ENCODE measurements around the gene FGD6. TPM values are rescaled to one million over a fixed set of nuclear protein-coding genes. Genes with fewer than 3 reads are reported as not detected.

FGD6 gene
- total RNA-seq, 1 donor from 2014 or later = 13.2 TPM

DNA sequence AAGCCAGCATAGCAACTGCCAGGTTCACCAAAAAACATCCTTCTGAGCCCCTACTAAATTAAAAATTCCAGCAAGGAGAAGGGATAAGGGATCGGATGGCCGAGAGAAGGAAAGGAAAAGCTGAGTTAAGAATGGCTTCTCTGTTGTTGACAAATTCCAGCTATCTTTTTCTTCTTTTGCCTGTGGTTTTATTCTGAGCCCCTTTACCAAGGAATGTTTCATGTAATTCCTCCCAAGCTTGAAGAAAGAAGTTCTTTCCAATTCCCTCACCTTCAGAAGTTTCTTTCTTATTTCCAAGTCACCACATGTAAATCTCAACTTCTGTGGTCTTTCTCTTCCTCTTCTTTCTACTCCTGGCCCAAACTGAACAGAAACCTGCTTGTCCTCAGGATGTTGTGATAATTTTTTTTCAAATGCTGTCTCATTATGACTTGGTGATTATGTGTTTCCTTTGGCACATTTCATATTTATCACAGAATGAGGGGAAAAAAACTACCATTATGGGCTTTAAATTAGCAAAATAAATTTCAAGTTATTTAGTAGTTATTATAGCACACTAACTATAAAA lies 40.0 kb downstream of the FGD6 start:
- H3K27me3 ChIP-seq (ENCODE audit: control insufficient read depth, insufficient read depth, low read length) = no peaks in the 10 kb centered on the region

DNA sequence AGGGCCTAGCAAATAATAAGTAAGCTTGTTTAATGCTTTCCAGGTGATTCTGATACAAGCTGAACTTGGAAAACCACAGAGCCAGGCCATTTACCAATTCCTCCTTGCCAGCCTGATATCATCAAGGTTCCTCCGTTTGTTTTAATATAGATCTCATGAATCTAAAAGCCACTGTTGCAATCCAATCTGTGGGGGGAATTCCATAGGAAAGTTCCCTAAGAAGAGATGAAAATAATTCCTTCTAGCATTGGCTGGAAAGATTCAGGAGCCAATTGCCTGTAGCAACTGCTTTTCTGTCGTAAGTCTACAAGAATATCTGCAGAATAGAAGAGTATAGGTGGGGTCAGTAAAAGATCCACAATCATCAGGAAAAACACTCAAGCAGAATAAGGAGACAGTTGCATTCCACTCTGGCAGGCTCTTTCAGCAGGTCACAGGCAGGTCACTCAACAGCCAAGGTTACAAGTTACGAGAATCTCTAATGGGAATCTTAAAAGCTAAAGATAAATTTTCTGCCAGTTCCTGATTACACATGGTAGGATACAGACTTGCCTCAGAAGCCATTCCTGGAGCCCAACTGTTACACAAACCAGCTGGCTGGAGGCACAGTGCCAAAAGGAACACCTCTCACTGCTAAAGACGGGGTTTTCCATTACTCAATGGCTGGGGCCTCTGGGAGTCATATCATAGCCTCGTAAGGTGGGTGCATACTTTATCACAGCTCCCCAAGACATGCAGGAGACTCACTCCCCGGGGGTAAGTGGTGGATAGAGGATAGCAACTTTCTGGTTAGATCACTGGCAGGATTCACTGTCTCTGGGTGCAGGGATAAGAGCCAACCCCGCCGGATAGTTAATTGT lies 43.6 kb downstream of the FGD6 start:
- peak; percentile 92 for DNase-seq (ENCODE audit: low read depth)
- H3K27me3 ChIP-seq (ENCODE audit: control insufficient read depth, insufficient read depth, low read length) = no peaks in the 10 kb centered on the region
- TF ChIP-seq, protein P1, sequence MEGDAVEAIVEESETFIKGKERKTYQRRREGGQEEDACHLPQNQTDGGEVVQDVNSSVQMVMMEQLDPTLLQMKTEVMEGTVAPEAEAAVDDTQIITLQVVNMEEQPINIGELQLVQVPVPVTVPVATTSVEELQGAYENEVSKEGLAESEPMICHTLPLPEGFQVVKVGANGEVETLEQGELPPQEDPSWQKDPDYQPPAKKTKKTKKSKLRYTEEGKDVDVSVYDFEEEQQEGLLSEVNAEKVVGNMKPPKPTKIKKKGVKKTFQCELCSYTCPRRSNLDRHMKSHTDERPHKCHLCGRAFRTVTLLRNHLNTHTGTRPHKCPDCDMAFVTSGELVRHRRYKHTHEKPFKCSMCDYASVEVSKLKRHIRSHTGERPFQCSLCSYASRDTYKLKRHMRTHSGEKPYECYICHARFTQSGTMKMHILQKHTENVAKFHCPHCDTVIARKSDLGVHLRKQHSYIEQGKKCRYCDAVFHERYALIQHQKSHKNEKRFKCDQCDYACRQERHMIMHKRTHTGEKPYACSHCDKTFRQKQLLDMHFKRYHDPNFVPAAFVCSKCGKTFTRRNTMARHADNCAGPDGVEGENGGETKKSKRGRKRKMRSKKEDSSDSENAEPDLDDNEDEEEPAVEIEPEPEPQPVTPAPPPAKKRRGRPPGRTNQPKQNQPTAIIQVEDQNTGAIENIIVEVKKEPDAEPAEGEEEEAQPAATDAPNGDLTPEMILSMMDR (IDR thresholded peaks at IDR 0.05; ENCODE audit: insufficient read depth, low read length, severe bottlenecking) = no peak
- no peak overlapping the region for H3K4me3 ChIP-seq (ENCODE audit: low read depth, low read length)
- peaks cover 3% of the 10 kb centered on the region for H3K36me3 ChIP-seq (ENCODE audit: control insufficient read depth, insufficient read depth, low read length)
- no peak for FAIRE-seq

More for the DNA sequence above, 40.0 kb downstream of the FGD6 start:
- Histone ChIP-seq H3K4me3 (ENCODE audit: low read depth, low read length) (no peak overlapping the region), H3K36me3 (ENCODE audit: control insufficient read depth, insufficient read depth, low read length) (peaks cover 1% of the 10 kb centered on the region)
- FAIRE-seq (no peak), DNase-seq (ENCODE audit: low read depth) (no peak)
- TF ChIP-seq, protein P1 (IDR thresholded peaks at IDR 0.05; ENCODE audit: insufficient read depth, low read length, severe bottlenecking) = no peak

DNA sequence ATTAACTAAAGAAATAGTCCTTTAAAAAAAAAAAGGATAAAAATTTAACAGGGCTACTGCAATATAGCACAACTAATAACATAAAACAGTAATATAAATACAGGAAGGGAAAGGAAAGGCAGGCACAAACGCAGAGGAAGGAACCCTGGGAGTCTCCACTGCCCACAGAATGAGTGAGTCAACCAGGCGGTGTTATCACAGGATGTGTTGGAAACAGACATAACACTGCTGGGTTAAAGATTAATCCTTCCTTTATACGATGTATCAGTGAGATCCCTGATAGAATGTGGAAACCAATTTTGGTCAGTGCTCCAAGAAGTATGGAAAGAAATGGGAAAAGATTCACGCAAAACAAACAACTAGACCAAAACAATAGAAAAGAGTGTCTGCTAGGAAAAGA lies 47.9 kb downstream of the FGD6 start:
- Histone ChIP-seq H3K27me3 (ENCODE audit: control insufficient read depth, insufficient read depth, low read length) (no peaks in the 10 kb centered on the region), H3K4me3 (ENCODE audit: low read depth, low read length) (no peak overlapping the region), H3K36me3 (ENCODE audit: control insufficient read depth, insufficient read depth, low read length) (peaks cover 3% of the 10 kb centered on the region)
- FAIRE-seq (no peak), DNase-seq (ENCODE audit: low read depth) (peak; percentile 82)
- TF ChIP-seq, protein P1 (IDR thresholded peaks at IDR 0.05; ENCODE audit: insufficient read depth, low read length, severe bottlenecking) = no peak

DNA sequence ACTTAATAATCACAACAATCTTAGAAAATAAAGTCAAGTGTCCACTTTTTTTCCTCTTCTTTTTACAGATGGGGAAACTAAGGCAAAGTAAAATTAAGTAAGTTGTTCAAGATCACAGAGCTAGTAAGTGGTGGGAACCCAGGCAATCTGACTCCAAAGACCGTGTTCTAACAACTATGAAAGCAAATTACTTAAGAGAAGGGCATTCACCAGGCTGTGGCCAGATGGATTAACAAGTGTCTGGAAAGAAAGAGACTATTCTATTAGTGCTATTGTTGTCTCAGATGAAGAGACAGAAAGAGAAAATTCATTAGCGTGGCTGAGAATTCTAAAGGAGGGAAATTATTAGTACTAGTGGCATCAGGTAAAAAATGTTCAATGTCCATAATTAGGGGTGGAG lies 48.5 kb downstream of the FGD6 start:
- no peak for FAIRE-seq
- no peak for DNase-seq (ENCODE audit: low read depth)
- Histone ChIP-seq H3K27me3 (ENCODE audit: control insufficient read depth, insufficient read depth, low read length) (no peaks in the 10 kb centered on the region), H3K36me3 (ENCODE audit: control insufficient read depth, insufficient read depth, low read length) (peaks cover 3% of the 10 kb centered on the region), H3K4me3 (ENCODE audit: low read depth, low read length) (no peak overlapping the region)
- TF ChIP-seq, protein P1 (IDR thresholded peaks at IDR 0.05; ENCODE audit: insufficient read depth, low read length, severe bottlenecking) = no peak

DNA sequence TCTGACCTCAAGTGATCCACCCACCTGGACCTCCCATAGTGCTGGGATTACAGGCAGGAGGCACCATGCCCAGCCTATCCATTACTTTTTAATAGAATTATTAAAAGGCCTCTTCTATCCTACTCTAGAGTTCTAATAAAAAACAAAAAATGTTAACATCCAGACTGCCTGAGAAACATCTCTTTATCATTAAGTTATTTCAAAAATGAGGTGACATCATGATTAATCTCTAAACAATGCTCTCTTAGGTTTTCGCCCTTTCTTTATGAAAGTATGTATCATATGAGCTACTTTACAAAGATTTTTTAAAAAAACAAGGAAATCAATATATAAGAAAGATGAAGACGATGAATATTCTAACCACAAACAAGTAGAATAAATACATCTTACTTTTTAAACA lies 52.6 kb downstream of the FGD6 start:
- Histone ChIP-seq H3K4me3 (ENCODE audit: low read depth, low read length) (no peak overlapping the region), H3K27me3 (ENCODE audit: control insufficient read depth, insufficient read depth, low read length) (no peaks in the 10 kb centered on the region), H3K36me3 (ENCODE audit: control insufficient read depth, insufficient read depth, low read length) (no peaks in the 10 kb centered on the region)
- TF ChIP-seq, protein P1 (IDR thresholded peaks at IDR 0.05; ENCODE audit: insufficient read depth, low read length, severe bottlenecking) = no peak
- no peak for FAIRE-seq
- DNase-seq (ENCODE audit: low read depth) = no peak
